GM19035 (cell line): ENCODE data around the gene COL4A6.
"Not testable (repeated sequence)": the region's sequence is repeated elsewhere in the genome, so short reads cannot be mapped to it uniquely, and the experiment has no call there.

Experiments
- ATAC-seq: cut with Tn5 transposase; IDR thresholded peaks from one replicate; pipeline ENCODE4 v1.9.1; 2021; ENCODE audit not compliant: unreplicated experiment

The COL4A6 gene

DNA sequence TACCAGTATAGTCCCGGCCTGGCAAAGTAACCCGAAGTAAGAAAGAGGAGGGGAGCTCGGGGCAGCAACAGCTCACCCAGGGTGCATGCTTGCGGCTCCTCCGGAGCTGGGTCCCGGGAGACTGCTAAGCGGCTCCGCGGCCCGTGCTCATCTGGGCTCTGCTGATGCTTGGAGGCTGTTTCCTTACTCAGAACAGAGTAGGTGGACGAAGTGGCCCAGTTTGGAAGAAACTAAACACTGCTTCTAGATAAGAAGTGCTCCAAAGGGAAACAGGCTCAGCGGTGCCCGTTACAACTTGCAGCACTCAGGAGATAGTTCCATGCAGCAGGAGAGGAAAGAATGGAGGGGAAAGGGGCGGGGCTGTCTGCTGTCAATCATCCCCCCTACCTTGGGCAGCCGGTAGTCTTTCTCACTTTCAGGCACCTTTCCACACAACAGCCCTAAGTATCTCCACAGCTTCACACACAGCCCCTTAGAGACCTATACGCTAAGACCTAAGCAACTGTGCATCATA, at the start of gene COL4A6:
COL4A6 (minus strand) TSS at position 313 of the 514 bp plus-strand sequence; CDS start at position 87, 226 bp downstream.
- ATAC-seq = no peak

DNA sequence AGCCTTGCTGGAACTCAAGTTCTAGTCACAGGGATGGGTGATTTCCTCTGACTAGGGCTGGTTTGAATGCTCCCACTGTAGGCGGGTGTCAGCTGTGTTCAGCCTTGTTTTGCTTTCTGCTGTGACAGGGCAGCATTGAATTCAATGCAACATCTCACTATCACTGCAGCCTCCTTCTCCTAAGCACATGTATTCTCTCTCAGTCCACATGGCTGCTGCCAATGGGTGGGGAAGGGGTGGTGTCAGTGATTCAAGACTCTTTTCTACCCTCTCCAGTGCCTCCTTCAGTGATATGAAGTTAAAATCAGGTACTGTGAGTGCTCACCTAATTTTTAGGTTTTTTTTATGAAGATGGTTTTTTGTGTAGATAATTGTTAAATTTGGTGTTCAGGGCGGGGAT, 47.7 kb upstream of the COL4A6 start:
- ATAC-seq = no peak

DNA sequence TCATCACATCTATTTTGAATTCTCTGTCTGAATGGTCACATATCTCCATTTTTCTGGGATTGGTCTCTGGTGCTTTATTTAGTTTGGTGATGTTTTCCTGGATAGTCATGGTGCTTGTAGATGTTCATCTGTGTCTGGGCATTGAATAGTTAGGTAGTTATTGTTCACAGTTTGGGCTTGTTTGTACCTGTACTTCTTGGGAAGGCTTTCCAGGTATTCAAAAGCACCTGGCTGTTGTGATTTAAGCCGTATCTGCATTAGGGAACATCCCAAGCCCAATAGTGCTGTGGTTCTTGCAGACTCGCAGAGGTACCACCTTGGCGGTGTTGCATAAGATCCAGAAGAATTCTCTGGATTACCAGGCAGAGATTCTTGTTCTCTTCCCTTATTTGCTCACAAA, 46.0 kb upstream of the COL4A6 start:
- no peak for ATAC-seq

DNA sequence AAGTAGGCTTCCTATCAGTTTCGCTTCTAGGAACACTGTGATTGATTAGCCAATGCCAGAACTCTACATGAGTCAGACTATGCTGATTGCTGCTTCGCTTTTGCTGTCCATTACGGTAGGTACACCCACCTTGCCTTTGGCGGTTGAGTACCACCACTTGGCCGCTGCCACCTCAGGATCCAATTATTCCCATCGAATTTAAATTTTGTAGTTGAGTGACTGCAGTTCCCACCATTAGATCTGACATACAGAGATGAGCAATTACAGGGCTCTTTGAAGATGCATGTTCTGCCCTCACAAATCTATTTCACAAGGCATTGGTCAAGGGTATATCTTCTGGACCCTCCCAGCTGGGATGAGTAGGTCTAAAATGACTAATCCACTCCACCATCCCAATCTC, 43.3 kb upstream of the COL4A6 start:
- not testable (repeated sequence) for ATAC-seq

DNA sequence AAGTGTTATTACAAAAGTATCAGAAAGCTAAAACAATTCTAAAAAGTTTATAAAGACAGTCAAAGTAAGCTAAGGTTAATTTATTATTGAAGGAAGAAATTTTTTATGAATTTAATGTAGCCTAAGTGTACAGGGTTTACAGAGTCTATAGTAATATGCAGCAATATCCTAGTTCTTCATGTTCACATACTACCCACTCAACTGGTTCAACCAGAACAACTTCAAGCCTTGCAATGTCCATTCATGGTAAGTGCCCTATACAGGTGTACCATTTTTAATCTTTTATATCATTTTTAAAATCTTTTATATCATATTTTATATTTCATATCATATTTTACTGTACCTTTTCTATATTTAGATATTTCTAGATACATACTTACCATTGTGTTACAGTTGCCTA, 35.8 kb upstream of the COL4A6 start:
- ATAC-seq = no peak

DNA sequence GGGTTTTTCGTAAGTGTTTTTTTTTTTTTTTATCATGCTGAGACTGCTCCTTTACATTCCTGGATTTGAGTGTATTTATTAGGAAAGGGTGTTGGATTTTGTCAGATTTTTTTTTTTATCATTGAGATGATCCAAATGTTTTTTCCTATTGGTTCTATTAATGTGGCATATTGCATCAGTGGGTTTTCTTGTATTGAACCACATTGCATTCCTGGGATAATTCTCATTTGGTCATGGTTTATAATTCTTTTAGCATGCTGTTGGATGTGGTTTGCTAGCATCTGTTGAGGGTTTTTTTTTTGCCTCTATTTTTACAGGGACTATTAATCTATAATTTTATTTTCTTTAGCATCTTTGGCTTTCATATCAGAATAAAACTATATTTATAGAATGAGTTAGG, 30.3 kb upstream of the COL4A6 start:
- ATAC-seq = no peak

DNA sequence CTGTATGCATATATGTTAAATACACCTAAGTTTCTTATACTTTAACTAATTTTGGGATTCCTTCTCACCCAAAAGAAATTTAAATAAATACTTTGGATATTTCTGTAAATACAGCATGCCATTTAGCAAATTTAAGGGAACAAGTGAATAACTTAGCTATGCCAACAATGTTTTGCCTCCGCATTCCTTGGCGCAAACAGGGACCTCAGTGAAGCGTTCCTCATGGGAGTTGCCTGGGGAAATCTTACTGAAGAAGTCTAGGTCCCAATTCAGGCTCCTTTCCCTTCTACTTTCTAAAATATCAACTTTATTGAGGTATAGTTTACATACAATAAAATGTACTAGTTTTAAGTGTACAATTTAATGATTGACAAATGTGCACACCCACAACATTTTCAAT, 26.4 kb upstream of the COL4A6 start:
- no peak for ATAC-seq

DNA sequence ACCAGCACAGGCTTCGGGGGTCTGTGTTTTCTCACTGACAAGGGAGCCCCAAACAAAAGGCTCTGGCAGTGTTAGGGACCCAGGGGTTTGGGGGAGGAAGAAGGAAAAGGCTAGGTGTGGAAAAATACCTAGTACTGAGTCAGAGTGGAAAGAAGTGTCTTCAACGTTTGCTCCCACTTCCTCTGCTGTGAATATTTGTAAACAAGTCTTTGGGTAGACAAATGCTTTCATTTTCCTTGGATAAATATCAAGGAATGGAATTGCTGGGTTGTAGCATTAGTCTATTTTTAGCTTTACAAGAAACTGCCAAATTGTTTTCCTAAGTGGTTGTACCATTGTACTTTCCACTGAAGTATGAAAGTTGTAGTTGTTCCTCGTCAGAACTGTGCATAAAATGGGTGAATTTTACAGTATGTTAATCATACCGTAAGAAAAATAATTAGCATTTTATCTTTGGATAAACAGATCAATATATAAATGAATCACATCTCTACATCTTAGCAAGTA, 18.8 kb upstream of the COL4A6 start:
- ATAC-seq = no peak

DNA sequence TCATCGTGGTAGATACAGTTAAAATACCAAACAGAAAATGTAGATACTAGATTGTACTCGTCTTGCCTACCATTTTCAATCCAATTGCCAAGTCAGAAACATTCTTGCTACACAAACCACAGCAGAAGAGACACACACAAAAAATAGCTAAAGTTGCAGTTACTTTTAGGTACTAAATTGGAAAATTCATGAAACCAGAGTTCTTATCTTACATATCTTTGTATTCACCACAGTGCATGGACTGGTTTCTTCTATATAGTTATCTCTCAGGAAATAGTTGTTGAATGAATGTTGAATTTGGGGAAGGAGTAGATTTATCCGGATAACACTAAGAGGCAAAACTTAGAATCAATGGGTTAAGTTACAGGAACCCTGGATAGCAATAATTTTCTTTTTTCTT, 15.6 kb upstream of the COL4A6 start:
- no peak for ATAC-seq

DNA sequence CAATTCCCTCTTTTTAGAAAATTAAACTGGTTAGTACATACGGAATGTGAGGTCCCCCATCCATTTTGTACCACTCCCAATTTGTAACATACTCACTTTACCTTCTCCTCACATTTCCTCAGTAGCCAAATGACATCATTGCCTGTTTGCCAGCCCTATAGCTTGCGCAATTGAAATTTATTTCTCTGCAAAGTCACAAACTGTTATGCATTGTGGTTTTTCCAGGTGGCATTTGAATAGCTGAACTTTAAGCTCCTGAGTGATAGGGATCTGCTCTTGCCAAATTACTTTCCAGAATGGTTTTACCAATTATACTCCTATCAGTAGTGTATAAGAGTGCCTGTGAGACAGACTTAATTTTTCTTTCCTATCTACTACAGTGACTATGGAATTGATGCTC, 9.1 kb upstream of the COL4A6 start:
- no peak for ATAC-seq

DNA sequence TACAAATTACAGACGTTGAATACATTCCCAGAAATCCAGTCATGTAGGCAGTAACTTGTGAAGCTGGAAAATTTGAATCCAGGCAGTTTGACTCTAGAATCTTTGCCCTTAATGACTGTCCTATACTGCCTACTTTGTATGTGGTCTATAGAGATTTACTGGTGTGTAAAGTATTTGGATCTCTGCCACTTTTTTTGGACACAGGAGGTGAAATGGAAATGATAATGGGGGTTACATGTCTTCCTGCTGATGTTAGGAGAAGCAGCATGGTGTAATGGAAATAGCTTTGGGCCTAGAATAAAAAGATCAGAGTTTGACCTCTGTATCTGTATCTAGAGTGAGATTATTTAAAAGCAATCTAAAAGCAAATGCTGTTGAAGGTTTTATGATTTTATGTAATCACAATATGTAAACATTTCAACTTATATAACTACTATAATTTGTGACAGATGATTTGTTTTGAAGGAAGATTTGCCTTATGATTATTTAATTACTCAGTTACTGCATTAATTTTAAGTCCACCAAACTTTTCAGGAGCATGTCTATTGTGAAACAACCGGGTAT, 4.8 kb upstream of the COL4A6 start:
- ATAC-seq = no peak

DNA sequence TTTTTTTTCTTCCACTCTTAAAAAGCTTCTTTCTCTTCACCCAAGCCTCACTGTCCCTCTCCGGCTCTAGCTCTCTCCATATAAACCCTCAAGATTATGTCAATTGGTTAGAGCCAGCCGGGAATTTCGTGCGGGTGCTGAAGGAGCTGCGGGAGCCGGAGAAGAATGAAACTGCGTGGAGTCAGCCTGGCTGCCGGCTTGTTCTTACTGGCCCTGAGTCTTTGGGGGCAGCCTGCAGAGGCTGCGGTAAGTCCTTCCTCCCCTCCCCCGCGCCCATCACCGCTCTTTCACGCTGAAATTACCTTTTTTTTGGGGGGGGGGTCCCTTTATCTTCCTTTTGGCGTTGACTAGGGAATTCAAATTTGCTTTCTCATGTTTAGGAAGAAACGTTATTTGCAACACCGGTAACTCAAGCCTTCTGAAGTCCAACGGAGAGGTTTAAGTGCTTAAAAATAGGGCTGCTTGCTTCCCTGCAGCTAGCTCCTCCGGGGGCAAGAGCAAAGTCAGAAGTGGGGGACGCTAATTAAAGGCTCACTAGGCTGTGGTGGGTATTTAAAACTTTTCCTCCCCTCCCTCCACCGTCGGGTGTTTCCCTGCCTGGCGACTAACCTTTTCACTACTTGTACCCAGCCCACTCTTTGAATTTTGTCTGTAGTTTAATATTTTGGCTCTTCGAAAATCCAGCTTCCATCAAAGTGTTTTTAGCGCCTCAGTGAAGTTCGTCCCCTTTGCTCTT, 1.9 kb upstream of the COL4A6 start:
- no peak for ATAC-seq

DNA sequence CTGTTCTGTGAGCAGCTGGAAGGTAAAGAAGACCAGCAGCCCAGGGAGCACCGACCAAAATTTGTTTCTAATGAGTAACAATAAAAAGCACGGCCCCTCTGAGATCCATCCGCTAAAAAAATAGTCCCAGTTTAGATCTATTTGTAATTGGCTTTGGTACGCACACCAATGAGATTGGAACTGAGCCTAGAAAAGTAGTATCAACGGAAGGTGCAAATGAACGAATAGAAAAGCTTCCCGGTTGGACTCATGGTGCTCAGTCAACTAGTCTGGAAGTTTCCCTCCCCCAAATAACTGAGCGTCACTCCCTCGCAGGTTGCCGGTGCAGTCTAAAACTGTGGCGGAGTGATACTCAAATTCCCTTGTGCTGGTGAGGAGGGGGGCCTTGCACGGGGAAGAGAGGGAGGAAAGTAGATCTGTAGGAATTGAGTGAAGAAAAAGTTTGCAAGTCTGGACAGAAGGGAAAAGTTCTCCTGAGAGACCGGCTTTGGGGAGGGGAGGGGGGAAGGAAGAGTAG, 1.3 kb upstream of the COL4A6 start, which contains the start of gene COL4A5:
COL4A5 (plus strand) TSS at position 413 of the 517 bp plus-strand sequence. CDS start 288 bp downstream, outside the sequence.
- ATAC-seq = no peak

DNA sequence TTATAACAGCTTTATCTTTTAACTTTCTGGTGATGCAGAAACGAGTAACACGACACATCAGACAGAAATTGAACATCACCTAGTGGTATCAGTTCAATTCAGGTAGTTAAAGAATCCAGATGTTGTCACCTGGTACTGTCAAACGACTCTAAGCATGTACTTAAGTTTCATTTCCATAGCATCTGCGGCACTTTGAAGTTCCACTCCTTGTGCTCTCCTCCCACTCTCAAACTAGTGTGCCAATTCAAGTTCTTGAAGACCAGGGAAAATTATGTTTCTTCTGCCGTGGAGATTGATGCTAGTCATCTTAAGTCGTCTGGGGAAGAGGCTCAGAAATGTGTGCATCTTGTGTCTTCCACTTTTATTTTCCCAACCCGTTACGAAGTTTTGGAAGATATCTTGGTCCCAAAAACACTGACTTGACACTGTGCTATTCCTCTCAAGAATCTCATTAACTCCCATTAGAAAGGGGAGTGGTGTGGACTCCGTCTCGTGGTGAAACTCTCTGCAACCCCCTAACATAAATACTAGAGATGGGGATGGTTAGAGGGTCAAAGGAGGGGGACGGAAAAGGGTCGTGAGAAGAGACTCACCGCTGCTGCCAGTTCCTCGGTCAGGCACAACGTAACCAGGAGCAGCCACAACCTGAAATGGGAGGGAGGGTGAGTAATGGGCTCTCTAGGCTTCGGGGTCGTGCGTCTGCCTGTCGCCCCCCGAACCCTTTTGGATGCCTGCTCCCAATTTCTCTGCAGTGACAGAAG, 693 bp downstream of the COL4A6 start:
- no peak for ATAC-seq

DNA sequence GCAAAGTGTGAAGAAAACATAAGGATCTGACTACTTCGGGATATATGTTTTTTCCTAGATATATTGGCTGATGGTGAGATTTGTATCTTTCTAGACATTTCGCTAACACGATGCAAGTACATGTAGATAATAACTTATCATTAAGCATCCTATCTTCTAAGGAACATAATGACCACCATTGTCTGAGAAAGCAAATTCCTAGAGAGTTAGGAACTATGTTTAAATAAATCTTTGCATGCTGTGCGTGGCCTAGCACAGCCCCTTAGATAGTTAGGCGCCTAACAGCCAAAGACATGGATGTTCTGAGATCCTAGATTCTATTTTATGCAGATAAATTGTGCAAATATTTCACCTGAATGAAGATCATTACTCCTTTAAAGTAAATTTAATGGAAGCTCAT, 3.0 kb downstream of the COL4A6 start:
- ATAC-seq = no peak

DNA sequence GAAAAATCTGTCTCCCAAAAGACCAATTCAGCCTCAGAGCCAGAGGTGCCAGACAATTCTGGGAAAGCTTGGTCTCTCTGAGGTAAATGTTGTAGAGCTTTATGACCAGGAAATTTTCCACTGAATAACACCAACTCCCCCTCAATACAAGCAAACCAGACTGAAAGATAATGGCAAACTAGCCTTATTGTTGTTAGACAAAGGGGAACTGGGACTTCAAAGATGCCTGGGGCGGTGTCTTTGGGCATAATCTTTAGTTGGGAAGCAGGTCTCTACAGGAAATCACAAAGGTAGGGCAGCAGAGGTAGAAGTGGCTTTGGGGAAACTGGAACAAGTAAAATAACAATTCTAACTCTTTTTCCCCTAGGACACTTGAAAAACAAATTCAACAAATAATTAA, 12.0 kb downstream of the COL4A6 start:
- ATAC-seq = no peak

DNA sequence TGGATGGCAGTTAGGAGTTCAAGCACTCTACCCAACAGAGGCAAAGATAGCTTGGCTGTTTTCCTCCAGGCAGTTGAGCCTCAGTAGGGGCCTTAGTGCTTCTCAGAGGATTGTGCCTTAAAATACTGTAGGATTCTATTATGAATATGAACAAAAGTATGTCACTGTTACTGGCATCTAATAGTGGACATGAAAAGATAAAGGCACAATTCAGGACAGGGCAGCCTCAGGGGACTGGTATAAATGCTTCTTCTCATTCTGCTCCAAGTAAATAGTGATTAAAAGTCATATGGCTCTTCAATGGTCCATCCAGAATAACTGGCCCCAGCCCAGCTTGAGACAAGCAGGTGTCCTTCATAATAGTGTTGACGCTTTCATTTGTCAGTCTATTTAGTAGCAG, 17.7 kb downstream of the COL4A6 start:
- ATAC-seq = no peak

DNA sequence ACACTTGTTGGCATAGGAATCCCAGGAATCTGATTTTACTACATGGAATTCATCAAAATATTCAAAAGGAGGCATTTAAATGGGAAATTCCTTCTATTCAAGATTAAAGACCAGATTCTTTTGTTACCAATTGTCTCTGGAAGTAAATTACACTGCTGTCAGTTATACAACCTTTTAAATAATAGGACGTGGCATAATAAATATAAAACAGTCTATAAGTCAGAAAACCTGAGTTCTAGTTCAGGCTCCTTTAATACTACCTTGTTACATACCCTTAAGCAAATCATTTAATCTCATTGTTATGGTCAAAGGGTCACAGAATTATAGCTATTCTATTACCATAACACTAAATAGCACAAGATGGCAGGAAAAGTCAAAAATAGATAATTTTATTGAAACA, 18.8 kb downstream of the COL4A6 start:
- ATAC-seq = no peak

DNA sequence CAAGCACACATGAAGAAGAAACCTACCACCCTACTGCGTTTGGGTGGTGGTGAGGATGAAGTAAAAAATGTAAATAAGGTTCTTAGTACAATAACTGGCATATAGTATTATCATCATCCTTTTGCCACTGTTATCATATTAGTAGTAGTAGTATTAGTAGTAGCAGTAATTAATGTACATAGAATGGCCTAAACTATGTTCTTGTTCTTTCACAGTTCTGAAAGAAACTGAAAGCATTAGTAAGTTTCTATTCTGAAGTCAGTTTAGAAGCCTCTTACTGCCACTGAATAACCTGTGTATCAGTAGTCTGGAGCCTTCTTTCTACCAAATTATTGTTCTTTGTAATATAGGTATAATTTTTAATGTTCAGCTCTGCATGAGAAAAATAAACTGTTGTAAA, 21.0 kb downstream of the COL4A6 start:
- ATAC-seq = no peak

DNA sequence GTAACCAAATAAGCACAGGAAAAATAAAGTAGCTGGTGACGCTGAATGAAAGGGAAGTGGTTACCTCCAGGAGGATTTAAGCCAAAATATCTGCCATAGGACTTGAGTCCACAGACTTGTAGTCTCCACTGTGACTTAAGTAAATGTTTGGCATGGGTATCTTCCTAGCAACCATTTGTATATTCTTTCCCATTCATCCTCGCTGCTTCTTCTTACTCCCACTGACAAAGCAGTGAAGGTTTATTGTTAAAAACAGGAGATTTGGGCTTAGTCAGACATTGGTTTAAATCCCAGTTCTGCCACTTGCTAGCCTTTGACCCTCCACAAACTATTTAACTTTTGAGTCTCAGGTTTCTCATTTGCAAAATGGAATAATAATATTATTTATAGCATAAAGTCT, 22.3 kb downstream of the COL4A6 start:
- no peak for ATAC-seq

DNA sequence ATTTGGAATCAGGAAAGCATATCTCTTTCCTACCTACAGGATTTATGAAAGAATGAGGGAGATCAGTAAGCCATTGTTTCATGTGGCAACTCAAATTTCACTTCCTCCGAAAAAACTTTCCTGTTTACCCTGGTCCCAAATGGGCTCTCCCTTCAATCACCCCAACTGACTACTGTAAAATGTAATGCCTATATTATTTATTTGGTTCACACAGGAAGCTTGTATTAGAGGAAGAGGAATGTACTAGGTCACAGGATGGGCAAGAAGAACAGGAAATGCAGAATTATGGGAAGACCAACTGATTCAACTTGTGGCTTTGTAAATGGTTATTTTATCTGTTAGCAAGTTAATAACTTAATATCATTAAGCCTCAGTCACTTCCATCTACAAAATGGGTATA, 23.1 kb downstream of the COL4A6 start:
- ATAC-seq = no peak
